Activated CD4-positive, alpha-beta T cell treated with anti-CD3 and anti-CD28 coated beads, Interleukin-2, Interleukin-6, amounts not matched to agents 100 ng/mL and 50 ng/mL, durations not matched to agents 16 hours and 8 hours (primary cell): ENCODE measurements around the gene ZDHHC1.

Source experiments
- DNase-seq: peaks from one replicate; pipeline ENCODE4 v3.0.0-alpha.2; 2020

ZDHHC1 gene

DNA sequence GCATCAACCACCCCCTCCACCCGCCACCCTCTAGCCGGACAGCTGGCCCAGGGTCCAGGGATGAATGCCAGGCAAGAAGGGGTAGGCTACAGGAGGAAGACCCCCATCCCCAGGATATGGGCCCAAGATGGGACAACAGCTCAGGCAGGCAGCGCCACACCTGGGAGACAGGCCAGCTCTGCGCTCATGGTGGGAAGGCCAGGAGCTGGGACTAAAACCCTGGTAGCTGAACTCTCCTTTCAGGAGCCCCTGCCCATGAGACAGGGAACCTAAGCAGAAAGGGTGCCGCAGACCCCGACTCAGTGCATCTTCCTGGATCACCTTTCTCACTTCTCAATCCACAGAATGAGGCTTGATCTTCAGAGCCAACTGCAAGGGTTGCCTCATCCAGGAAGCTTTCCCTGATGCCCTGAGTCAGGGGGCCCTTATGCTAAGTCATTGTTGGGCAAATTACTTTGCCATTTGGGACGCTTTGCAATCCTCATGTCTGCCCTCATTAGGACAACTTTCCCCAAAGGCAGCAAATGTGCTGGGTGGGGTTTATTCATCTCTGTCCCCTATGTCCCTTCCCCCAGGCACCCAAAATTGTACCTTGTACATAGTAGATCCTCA lies 9.0 kb downstream of the ZDHHC1 start:
- DNase-seq, result no peak

- DNase-seq, result no peak
Observed at GRCh38 chr16:67406111-67406971, 9.9 kb downstream of the ZDHHC1 start.

- DNase-seq, result no peak
Observed at GRCh38 chr16:67405336-67405735, 10.9 kb downstream of the ZDHHC1 start.

GRCh38 chr16:67404740-67405226 lies 11.5 kb downstream of the ZDHHC1 start:
- no peak for DNase-seq

DNA sequence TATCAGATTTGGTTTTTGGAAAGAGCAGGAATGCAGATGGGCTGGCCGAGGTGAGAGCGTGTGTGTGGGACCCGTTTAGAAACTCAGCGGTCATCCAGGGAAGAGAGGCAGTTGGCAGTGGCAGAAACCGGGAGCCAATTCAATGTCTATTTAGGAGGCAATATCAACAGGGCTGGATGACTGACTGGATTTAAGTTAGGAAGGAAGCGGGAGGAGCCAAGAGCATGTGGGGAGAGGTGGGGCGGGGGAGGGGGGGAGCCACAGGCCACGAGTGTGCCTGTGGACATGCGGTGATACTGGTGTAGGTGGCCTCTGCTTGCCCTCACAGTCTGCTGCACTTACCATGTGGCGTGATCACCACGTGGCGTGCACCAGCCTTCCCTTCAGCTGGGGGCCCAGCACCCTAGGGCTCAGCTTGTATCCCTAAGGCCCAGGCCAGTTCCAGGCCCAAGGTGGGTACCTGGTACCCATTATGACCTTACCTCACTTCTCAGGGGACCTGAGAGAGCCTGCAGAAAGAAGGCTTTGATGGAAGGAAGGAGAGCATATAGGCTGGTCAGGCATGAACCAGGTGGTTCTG lies 12.2 kb downstream of the ZDHHC1 start:
- DNase-seq, result no peak

GRCh38 chr16:67400901-67401300 lies 15.4 kb downstream of the ZDHHC1 start:
- DNase-seq, result no peak

GRCh38 chr16:67399749-67400704 lies 16.2 kb downstream of the ZDHHC1 start:
- DNase-seq, result no peak

DNA sequence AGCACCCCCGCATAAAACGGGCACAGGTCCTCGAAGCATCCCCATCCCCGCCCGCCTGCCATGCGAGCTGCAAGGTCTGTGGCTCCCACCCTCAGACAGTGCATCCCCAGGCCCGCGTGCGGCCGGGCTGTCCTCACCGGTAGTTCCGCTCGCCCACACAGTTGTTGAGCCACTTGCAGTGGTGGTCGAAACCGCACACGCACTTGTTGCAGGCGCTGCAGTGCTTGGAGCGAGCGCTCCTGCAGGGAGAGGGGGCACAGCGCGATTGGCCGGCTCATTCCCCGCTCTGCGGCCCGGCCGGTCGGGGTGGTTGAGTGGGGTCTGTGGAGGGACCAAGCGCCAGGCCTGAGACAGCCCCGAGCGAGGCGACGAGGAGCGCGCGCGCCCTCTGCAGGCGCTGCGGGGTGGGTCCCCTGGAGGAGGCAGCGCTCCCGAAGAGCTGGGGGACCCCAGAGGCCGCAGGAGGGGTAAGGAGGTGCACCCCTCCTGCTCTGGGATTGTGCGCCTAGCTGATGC lies 17.0 kb downstream of the ZDHHC1 start:
- peak; percentile 64 for DNase-seq

DNA sequence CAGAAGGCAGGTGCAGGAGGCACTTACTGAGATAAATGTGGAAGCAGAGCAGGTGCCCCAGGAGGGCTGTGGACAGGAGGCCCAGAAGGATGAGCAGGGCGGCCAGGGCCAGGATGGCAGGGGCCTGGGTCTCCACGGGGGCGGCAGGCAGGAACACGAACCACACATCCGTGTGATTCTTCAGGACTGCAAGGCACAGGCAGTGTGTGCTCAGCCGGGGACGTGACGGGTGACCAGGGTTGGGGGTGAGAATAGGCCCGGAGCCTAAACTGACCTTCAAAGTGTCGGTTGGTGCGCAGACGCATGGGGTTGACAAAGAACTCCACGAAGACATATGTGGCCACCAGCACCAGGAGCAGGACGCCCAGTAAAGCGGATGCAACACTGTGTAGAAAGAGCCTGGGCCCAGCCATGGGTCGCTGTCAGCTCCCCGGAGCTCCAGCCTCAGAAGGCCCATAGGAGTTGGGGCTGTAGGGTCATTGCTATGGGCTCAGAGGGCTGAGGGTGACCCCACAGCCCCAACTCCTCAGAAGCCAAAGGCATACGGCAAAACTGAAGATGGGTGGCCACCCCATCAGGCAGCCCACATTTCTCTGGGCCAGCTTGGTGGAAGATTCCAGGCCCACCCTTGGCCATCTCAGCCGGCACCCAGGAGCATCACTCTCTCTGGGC lies 17.6 kb downstream of the ZDHHC1 start:
- no peak for DNase-seq

DNA sequence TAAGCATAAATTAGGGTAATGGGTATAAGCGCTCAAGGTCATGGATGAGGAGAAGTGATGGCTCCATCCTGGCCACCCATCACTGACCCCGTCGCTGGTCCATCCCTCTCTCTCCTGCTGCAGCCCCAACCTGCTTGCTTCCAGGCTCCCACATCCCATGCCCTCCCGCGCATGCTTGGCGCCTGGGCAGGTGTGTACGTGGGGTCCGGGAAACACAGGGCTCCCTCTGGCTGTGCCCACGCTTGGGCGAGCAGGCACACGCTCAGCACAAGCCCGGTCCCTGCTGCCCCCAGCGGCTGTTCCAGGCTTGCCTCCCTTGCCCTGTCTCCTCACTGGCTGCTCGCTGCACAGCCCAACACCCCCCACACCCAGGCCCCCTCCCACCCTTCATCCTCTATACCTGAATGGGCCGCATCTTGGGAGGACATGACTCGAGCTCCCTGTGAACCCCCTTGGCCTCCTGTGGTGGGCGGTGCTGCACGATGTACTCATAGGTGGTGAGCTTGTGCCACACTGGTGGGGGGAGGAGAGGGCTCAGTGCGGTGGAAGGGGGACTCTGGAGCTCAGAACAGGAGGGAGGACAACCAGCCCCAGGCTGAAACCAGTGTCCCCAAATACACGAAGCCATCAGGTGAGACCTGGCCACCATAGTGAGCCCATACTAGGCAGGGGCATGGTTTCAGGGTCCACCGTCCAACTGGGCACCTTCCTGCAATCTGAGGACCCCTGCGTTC lies 18.3 kb downstream of the ZDHHC1 start:
- DNase-seq, result no peak

- no peak for DNase-seq
Observed at GRCh38 chr16:67397036-67397801, 19.1 kb downstream of the ZDHHC1 start.

GRCh38 chr16:67396159-67397035 lies 19.9 kb downstream of the ZDHHC1 start:
- DNase-seq, result no peak

DNA sequence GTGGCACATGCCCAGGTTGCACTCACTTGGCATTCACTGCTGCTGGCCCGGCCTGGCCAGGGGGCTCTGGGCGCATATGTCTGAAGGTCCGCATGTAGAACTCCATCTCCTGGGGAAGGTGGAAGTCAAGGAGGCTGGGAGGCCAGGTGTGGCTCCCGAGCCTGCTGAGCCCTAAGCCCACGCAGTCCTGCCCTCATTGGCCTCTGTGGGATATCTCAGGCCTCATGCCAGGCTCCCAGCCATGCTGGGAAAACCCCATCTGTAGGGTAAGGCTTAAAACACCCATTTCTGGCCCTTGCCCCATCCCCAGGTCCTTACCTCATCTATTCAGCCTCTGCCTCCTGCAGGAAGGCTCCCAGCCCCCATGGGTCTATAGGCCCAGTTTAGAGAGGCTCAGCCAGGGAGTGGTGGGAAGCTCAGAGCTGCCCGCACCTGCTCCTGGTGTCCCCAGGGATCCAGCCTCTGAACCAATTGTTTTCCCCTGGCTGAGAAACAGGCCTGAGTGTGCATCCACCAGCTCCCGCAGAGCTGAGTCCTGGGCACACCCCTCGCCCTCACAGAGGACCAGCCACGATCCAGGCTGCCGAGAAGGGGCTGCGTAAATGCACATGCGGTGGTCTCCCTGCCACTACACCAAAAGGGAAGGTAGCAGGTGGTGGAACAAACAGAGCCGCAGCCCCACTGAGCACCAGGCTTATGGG lies 20.7 kb downstream of the ZDHHC1 start:
- no peak for DNase-seq

GRCh38 chr16:67395105-67395457 lies 21.2 kb downstream of the ZDHHC1 start:
- no peak for DNase-seq

DNA sequence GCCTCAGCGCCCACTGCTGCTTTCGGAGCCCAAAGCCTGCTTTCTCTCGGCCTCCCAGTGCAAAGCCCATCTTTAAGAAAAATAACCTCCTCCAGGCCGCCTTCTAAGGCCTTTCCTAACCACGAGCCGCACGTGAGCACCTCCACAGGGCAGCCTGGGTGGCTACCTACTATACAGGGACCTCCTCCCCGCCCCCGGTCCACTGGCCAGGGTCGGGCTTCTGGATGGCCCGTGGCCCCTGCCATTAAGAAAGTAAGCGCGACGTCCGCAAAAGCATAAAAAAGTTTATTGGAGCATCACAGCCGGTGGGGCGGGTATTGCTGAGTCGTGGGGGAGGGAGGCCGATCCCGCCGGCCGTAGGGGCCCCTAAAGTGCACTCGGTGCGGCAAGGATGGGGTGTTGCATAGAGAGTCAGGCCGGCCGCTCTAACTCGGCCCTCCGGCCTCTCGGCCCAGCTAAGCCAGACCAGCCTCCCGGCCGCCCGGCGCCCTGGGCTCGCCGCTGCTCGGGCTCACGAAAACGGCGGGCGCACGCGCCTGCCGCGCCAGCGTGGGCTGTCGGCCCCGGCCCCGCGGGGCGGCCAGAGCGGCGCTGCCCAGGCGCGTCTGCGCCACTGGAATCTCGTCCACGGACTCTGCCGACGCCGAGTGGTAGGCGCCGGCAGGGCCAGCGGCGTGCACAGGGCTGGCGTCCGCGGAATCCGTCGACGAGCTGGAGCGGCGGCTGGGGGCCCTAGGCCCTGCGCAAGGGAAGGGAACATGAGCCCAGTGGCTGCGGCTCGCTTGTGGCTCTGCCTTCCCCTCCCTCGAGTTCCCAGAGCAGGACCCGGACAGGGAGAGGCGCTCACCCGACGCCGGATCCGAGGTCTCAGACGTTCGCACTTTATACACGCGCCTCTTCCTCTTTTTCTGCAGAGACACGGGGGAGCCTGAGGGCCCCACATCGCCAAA lies 21.8 kb downstream of the ZDHHC1 start:
- no peak for DNase-seq

GRCh38 chr16:67393788-67394154 lies 22.5 kb downstream of the ZDHHC1 start:
- DNase-seq, result no peak

- DNase-seq, result peak; percentile 37
Observed at GRCh38 chr16:67393111-67393787, 23.0 kb downstream of the ZDHHC1 start, which contains the start of gene TPPP3. Gene TPPP3 (minus strand): TSS chr16:67393498. CDS start chr16:67391111, 2,387 bp downstream.
